ENCODE results near the gene PDLIM4. TPM values are rescaled to one million over a fixed set of nuclear protein-coding genes. Genes with fewer than 3 reads are reported as not detected.

PDLIM4 gene
- total RNA-seq, 1 experiment from 2014 or later: 7.6 TPM

GRCh38 chr5:132232465-132232864, 25.0 kb upstream of the PDLIM4 start:
- no peak overlapping the region for H2BK120ac ChIP-seq (ENCODE audit: low read depth, low read length, poor library complexity, severe bottlenecking)
- H3K4ac ChIP-seq (ENCODE audit: low read depth, low read length): no peak overlapping the region
- H3K27me3 ChIP-seq (ENCODE audit: insufficient read depth, low read length): no peaks in the 10 kb centered on the region
- no CpG with 5 or more reads among the region's 3 CpGs for WGBS (ENCODE audit: extremely low coverage, insufficient read length, low lambda C conversion rate)
- no peak overlapping the region for H3K56ac ChIP-seq (ENCODE audit: insufficient read length, low read depth, low read length)
- no peak overlapping the region for H3K18ac ChIP-seq (ENCODE audit: insufficient read length, low read depth, low read length)
- TF ChIP-seq CTCF (conservative IDR thresholded peaks at IDR 0.05): no peak
- Mint-ChIP-seq H3K9me3 (no peaks in the 10 kb centered on the region), H3K27ac (no peak overlapping the region), H3K4me3 (no peak overlapping the region), H3K36me3 (ENCODE audit: insufficient read depth in 1 of 3, low read depth in 3 of 3) (no peaks in the 10 kb centered on the region), H3K27me3 (ENCODE audit: low read depth) (peaks cover 36% of the 10 kb centered on the region), H3K4me1 (peaks cover 2 to 3% of the 10 kb centered on the region in 2 experiments; a peak in 2 of 4 replicates)
- no peak overlapping the region for H2BK5ac ChIP-seq (ENCODE audit: insufficient read length, low read length)
- H4K91ac ChIP-seq (ENCODE audit: insufficient read length, low read depth, low read length): no peak overlapping the region
- H3K79me1 ChIP-seq (ENCODE audit: insufficient read depth, low read depth, low read length, poor library complexity, severe bottlenecking): no peaks in the 10 kb centered on the region
- no peak overlapping the region for H3K23ac ChIP-seq (ENCODE audit: insufficient read length, low read depth, low read length)
- H3K9me3 ChIP-seq (ENCODE audit: control insufficient read depth, low read depth, low read length): no peaks in the 10 kb centered on the region
- H3T11ph ChIP-seq (ENCODE audit: low read length): no peak overlapping the region
- H4K5ac ChIP-seq (ENCODE audit: insufficient read length, low read depth, low read length): no peak overlapping the region
- H4K20me1 ChIP-seq (ENCODE audit: control insufficient read depth, insufficient read depth, insufficient read length): no peaks in the 10 kb centered on the region
- no peak overlapping the region for H2BK15ac ChIP-seq (ENCODE audit: low read depth, low read length)
- H3K23me2 ChIP-seq (ENCODE audit: insufficient read length, low read depth, low read length, poor library complexity, severe bottlenecking): peaks cover 6% of the 10 kb centered on the region
- no peak overlapping the region for H3K9ac ChIP-seq (ENCODE audit: extremely low read depth, insufficient read length, low read length)
- H3K4me1 ChIP-seq (ENCODE audit: insufficient read depth, low read length): no peaks in the 10 kb centered on the region
- DNase-seq: no peak
- no peak overlapping the region for H3K14ac ChIP-seq (ENCODE audit: insufficient read depth, low read length)
- no peak overlapping the region for H2BK20ac ChIP-seq (ENCODE audit: low read depth, low read length, poor library complexity, severe bottlenecking)
- H2BK12ac ChIP-seq (ENCODE audit: insufficient read length, low read depth, low read length): no peak overlapping the region
- H4K8ac ChIP-seq (replicated peaks; ENCODE audit: insufficient read length, low read depth, low read length): no peak overlapping the region
- H2AK5ac ChIP-seq (ENCODE audit: insufficient read length, low read length): no peak overlapping the region
- no peaks in the 10 kb centered on the region for H3K79me2 ChIP-seq (ENCODE audit: insufficient read depth, low read length)
- no peak overlapping the region for H3K4me2 ChIP-seq (ENCODE audit: insufficient read depth, insufficient read length, low read length)
- no peak overlapping the region for H2AFZ ChIP-seq (ENCODE audit: low read length)
- H3K27ac ChIP-seq (ENCODE audit: insufficient read length, low read depth, low read length): no peak overlapping the region

All from H9 (cell line).